Endodermal cell (in vitro differentiated cells): ENCODE measurements around the gene RSPO3. TPM values are rescaled to one million over a fixed set of nuclear protein-coding genes. Genes with fewer than 3 reads are reported as not detected.

Experiments used
- DNase-seq: peaks from one replicate; pipeline ENCODE4 v3.0.0-alpha.2; 2017
- H3K27ac ChIP-seq: 2 replicates; pipeline ENCODE4 v1.5.1; 2013; ENCODE audit warnings: mild to moderate bottlenecking, low read depth, low read length, moderate library complexity
- H3K27me3 ChIP-seq: 2 replicates; pipeline ENCODE4 v1.6.1; 2013; ENCODE audit warnings: mild to moderate bottlenecking, low read length, moderate library complexity; ENCODE audit not compliant: insufficient read depth, control insufficient read depth, poor library complexity, severe bottlenecking
- H3K36me3 ChIP-seq: 2 replicates; pipeline ENCODE4 v1.7.0; 2013; ENCODE audit warnings: mild to moderate bottlenecking, low read length, moderate library complexity; ENCODE audit not compliant: control insufficient read depth, insufficient read depth
- H3K4me1 ChIP-seq: one replicate; pipeline ENCODE4 v1.7.0; 2013; ENCODE audit warnings: low read length; ENCODE audit not compliant: control insufficient read depth, insufficient read depth
- H3K4me3 ChIP-seq: 2 replicates; pipeline ENCODE4 v1.5.1; 2013; ENCODE audit warnings: mild to moderate bottlenecking, low read length, moderate library complexity
- H3K9ac ChIP-seq: 2 replicates; pipeline ENCODE4 v1.6.1; 2013; ENCODE audit warnings: mild to moderate bottlenecking, low read length, moderate library complexity; ENCODE audit not compliant: poor library complexity, severe bottlenecking; ENCODE audit errors: extremely low read depth
- H3K9me3 ChIP-seq: 2 replicates; pipeline ENCODE4 v1.6.1; 2013; ENCODE audit warnings: mild to moderate bottlenecking, low read length, moderate library complexity; ENCODE audit not compliant: control insufficient read depth
- H3K27ac Mint-ChIP-seq: 2 replicates; pipeline ENCODE4 v1.8.0; 2020; ENCODE audit warnings: mixed read lengths
- H3K27me3 Mint-ChIP-seq: 2 replicates; pipeline ENCODE4 v1.8.0; 2021; ENCODE audit warnings: mild to moderate bottlenecking, mixed read lengths; ENCODE audit not compliant: insufficient read depth
- H3K36me3 Mint-ChIP-seq: 2 replicates; pipeline ENCODE4 v1.8.0; 2020; ENCODE audit warnings: low read depth, mixed read lengths
- H3K4me1 Mint-ChIP-seq: 2 replicates; pipeline ENCODE4 v1.8.0; 2020; ENCODE audit warnings: mixed read lengths
- H3K4me3 Mint-ChIP-seq: 2 replicates; pipeline ENCODE4 v1.8.0; 2020; ENCODE audit warnings: mild to moderate bottlenecking, moderate library complexity, mixed read lengths
- H3K9me3 Mint-ChIP-seq: 2 replicates; pipeline ENCODE4 v1.8.0; 2020; ENCODE audit warnings: mild to moderate bottlenecking, mixed read lengths
- WGBS, 2 experiments: methylation state at CpG; one replicate each; pipeline versions ENCODE4 v1.1.5 to v1.1.7; 2013; ENCODE audit warnings: missing lambda C conversion rate in 2 of 2, mixed read lengths in 1 of 2; ENCODE audit not compliant: insufficient coverage in 1 of 2, insufficient read length in 1 of 2; 5-methylcytosine and 5-hydroxymethylcytosine counted together
- total RNA-seq, 2 donors: library from RNA; stranded (reverse); fragmentation: NEBNext Ultra II Directional in 1 of 2; extraction: Animal tissue kit (Norgen Biotek cat#: 25700) in 1 of 2; gene quantifications; 2 replicates in 1 of 2; 3 replicates in 1 of 2; pipeline ENCODE4 v1.2.1, GENCODE V29; 2021
- TF ChIP-seq, protein P1 (sequence below): fragments of 200-600 bp; sonication (generic); conservative IDR thresholded peaks from 2 replicates; pipeline ENCODE4 v1.5.0; 2021; ENCODE audit warnings: antibody characterized with exemption, mild to moderate bottlenecking

Gene RSPO3
- total RNA-seq, 2 donors from 2014 or later = 0.20 to 0.31 TPM

DNA sequence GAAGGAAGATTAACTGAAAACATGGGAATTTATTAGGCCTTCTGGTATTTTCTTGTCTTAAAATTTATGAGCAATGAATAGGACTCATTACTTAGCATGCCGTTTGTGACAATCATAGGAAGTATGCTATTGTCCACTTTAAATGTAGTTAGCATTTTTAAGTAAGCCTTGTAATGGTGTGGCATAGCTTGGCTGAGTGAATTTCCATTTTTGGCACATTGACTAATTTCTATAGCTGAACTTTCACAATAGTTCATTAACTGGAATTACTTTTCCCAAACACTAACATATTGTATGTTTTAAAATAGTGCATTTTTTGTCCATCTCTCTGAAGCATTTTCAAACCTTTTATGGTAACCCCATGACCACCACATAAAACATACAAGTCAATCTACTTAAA, 15.7 kb downstream of the RSPO3 start:
- H3K4me3 ChIP-seq = no peak overlapping the region
- H3K4me1 ChIP-seq = peaks cover 3% of the 10 kb centered on the region
- Mint-ChIP-seq H3K27me3 (no peaks in the 10 kb centered on the region), H3K27ac (no peak overlapping the region), H3K4me1 (peaks cover 4% of the 10 kb centered on the region), H3K4me3 (no peak overlapping the region), H3K9me3 (no peaks in the 10 kb centered on the region), H3K36me3 (no peaks in the 10 kb centered on the region)
- DNase-seq = no peak
- H3K27me3 ChIP-seq = no peaks in the 10 kb centered on the region
- H3K9ac ChIP-seq = no peak overlapping the region
- no peaks in the 10 kb centered on the region for H3K36me3 ChIP-seq
- H3K27ac ChIP-seq = no peak overlapping the region
- WGBS, 2 experiments = 88 to 89% methylated on average over 1 of the region's 1 CpG
- no peaks in the 10 kb centered on the region for H3K9me3 ChIP-seq
- TF ChIP-seq, protein P1, sequence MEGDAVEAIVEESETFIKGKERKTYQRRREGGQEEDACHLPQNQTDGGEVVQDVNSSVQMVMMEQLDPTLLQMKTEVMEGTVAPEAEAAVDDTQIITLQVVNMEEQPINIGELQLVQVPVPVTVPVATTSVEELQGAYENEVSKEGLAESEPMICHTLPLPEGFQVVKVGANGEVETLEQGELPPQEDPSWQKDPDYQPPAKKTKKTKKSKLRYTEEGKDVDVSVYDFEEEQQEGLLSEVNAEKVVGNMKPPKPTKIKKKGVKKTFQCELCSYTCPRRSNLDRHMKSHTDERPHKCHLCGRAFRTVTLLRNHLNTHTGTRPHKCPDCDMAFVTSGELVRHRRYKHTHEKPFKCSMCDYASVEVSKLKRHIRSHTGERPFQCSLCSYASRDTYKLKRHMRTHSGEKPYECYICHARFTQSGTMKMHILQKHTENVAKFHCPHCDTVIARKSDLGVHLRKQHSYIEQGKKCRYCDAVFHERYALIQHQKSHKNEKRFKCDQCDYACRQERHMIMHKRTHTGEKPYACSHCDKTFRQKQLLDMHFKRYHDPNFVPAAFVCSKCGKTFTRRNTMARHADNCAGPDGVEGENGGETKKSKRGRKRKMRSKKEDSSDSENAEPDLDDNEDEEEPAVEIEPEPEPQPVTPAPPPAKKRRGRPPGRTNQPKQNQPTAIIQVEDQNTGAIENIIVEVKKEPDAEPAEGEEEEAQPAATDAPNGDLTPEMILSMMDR = no peak

DNA sequence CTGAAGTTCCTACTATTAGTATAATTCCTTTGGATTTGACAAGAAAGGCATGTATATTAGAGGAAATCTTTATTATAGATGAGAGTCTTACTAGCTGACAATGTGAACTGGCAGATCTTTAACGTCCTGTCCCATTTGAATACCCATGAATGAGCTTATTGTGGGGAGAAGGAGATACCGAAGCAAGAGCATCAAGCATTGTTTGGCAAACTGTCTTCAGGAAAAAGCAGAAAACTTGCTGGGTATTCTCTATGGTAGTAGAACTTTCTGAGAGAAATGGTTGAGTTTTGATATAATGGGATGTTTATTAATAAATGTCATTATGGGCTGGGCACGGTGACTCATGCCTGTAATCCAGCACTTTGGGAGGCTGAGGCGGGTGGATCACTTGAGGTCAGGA, 18.3 kb downstream of the RSPO3 start:
- no peak for DNase-seq
- Mint-ChIP-seq H3K27ac (no peak overlapping the region), H3K9me3 (no peaks in the 10 kb centered on the region), H3K36me3 (no peaks in the 10 kb centered on the region), H3K27me3 (no peaks in the 10 kb centered on the region), H3K4me1 (peaks cover 9% of the 10 kb centered on the region), H3K4me3 (no peak overlapping the region)
- no peak overlapping the region for H3K9ac ChIP-seq
- H3K36me3 ChIP-seq = no peaks in the 10 kb centered on the region
- H3K9me3 ChIP-seq = no peaks in the 10 kb centered on the region
- H3K27ac ChIP-seq = no peak overlapping the region
- H3K4me3 ChIP-seq = no peak overlapping the region
- WGBS, 2 experiments = 70 to 71% methylated on average over 4 of the region's 4 CpGs
- TF ChIP-seq, protein P1 = no peak
- H3K27me3 ChIP-seq = no peaks in the 10 kb centered on the region
- H3K4me1 ChIP-seq = peaks cover 7% of the 10 kb centered on the region

DNA sequence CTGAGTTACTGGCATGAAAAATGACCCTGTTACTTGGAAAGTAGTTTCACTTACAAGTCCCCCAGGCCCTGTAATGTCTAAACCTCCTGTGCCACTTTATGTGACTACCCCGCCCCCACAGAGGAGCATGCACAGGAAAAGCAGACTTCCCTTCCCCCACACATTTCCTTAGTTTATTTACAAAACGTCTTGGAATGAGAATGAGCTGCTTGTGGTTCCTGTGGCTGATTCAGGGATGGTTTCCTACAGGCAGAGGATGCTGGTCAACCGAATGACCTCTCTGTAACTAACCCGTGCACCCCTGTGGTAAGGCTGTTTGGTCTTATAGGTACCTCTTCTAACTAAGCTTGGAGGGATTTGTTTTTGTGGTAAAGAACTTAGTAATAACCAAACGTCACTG, 28.5 kb downstream of the RSPO3 start:
- H3K36me3 Mint-ChIP-seq = no peaks in the 10 kb centered on the region
- TF ChIP-seq, protein P1 = no peak
- Histone ChIP-seq H3K9ac (no peak overlapping the region), H3K27ac (no peak overlapping the region), H3K4me1 (no peaks in the 10 kb centered on the region), H3K4me3 (no peak overlapping the region), H3K9me3 (no peaks in the 10 kb centered on the region), H3K36me3 (no peaks in the 10 kb centered on the region), H3K27me3 (no peaks in the 10 kb centered on the region)
- no peaks in the 10 kb centered on the region for H3K27me3 Mint-ChIP-seq
- no peak overlapping the region for H3K4me3 Mint-ChIP-seq
- WGBS, 2 experiments = 0 to 28% methylated on average over 1 to 5 of the region's 5 CpGs
- H3K27ac Mint-ChIP-seq = no peak overlapping the region
- H3K4me1 Mint-ChIP-seq = peaks cover 8% of the 10 kb centered on the region
- no peak for DNase-seq
- H3K9me3 Mint-ChIP-seq = no peaks in the 10 kb centered on the region
